GM19240 (cell line): Measurements from ENCODE around the gene SNTG2.

Experiments used
- DNase-seq: peaks from one replicate; pipeline ENCODE4 v3.0.0; 2011; ENCODE audit warnings: low spot score; ENCODE audit not compliant: insufficient read length

The SNTG2 gene

GRCh38 chr2:1231466-1232063 is 280.9 kb downstream of the SNTG2 start:
- DNase-seq, result no peak

GRCh38 chr2:1233281-1233680 is 282.6 kb downstream of the SNTG2 start:
- DNase-seq, result no peak

- no peak for DNase-seq
Observed at GRCh38 chr2:1234731-1235308, 284.2 kb downstream of the SNTG2 start.

- DNase-seq, result no peak
Observed at GRCh38 chr2:1235806-1236205, 285.2 kb downstream of the SNTG2 start.

GRCh38 chr2:1236606-1237005 is 286.0 kb downstream of the SNTG2 start:
- no peak for DNase-seq

- no peak for DNase-seq
Observed at GRCh38 chr2:1237783-1238182, 287.1 kb downstream of the SNTG2 start.

GRCh38 chr2:1238598-1239138 is 288.0 kb downstream of the SNTG2 start:
- no peak for DNase-seq

GRCh38 chr2:1245193-1245592 is 294.5 kb downstream of the SNTG2 start:
- DNase-seq, result no peak

- DNase-seq, result no peak
Observed at GRCh38 chr2:1246239-1246638, 295.6 kb downstream of the SNTG2 start.

GRCh38 chr2:1246991-1247390 is 296.3 kb downstream of the SNTG2 start:
- no peak for DNase-seq

- no peak for DNase-seq
Observed at GRCh38 chr2:1248187-1248586, 297.5 kb downstream of the SNTG2 start.

GRCh38 chr2:1249897-1250687 is 299.4 kb downstream of the SNTG2 start:
- no peak for DNase-seq

GRCh38 chr2:1251520-1251919 is 300.9 kb downstream of the SNTG2 start:
- no peak for DNase-seq

GRCh38 chr2:1253629-1254028 is 303.0 kb downstream of the SNTG2 start:
- no peak for DNase-seq

GRCh38 chr2:1254662-1255343 is 304.2 kb downstream of the SNTG2 start:
- DNase-seq, result no peak

GRCh38 chr2:1256632-1257324 is 306.1 kb downstream of the SNTG2 start:
- DNase-seq, result no peak

- DNase-seq, result no peak
Observed at GRCh38 chr2:1257334-1257733, 306.7 kb downstream of the SNTG2 start.

- no peak for DNase-seq
Observed at GRCh38 chr2:1259746-1260145, 309.1 kb downstream of the SNTG2 start.

- no peak for DNase-seq
Observed at GRCh38 chr2:1262609-1263008, 312.0 kb downstream of the SNTG2 start.

- DNase-seq, result no peak
Observed at GRCh38 chr2:1265454-1265853, 314.8 kb downstream of the SNTG2 start.

- no peak for DNase-seq
Observed at GRCh38 chr2:1266351-1266750, 315.7 kb downstream of the SNTG2 start.
